ENCODE data around the gene CFAP46. TPM values are rescaled to one million over a fixed set of nuclear protein-coding genes. Genes with fewer than 3 reads are reported as not detected.
"Not testable (repeated sequence)": the region's sequence is repeated elsewhere in the genome, so short reads cannot be mapped to it uniquely, and the experiment has no call there.

CFAP46 gene
- total RNA-seq, 1 experiment from 2014 or later, result 0.21 TPM

GRCh38 chr10:132909491-132910071 is 32.8 kb downstream of the CFAP46 start:
- Histone ChIP-seq H3K36me3 (no peaks in the 10 kb centered on the region), H3K4me3 (no peak overlapping the region), H3K27me3 (replicated peaks) (no peaks in the 10 kb centered on the region), H3K9me3 (replicated peaks) (no peaks in the 10 kb centered on the region), H3K4me1 (replicated peaks) (no peaks in the 10 kb centered on the region), H3K27ac (no peak overlapping the region)
- no peak for DNase-seq (ENCODE audit: low read depth in 1 of 2, low spot score in 2 of 2)

GRCh38 chr10:132908621-132909295 is 33.6 kb downstream of the CFAP46 start:
- Histone ChIP-seq H3K4me1 (replicated peaks) (no peaks in the 10 kb centered on the region), H3K27me3 (replicated peaks) (no peaks in the 10 kb centered on the region)

GRCh38 chr10:132907821-132908620 is 34.3 kb downstream of the CFAP46 start:
- H3K27me3 ChIP-seq (replicated peaks), result no peaks in the 10 kb centered on the region
- no peak for DNase-seq (ENCODE audit: low read depth in 1 of 2, low spot score in 2 of 2)
- H3K4me3 ChIP-seq, result no peak overlapping the region
- no peaks in the 10 kb centered on the region for H3K36me3 ChIP-seq
- H3K4me1 ChIP-seq (replicated peaks), result no peaks in the 10 kb centered on the region
- no peak overlapping the region for H3K27ac ChIP-seq
- H3K9me3 ChIP-seq (replicated peaks), result no peaks in the 10 kb centered on the region

More at GRCh38 chr10:132908621-132909295, 33.6 kb downstream of the CFAP46 start:
- DNase-seq (ENCODE audit: low read depth in 1 of 2, low spot score in 2 of 2), result no peak
- H3K4me3 ChIP-seq, result no peak overlapping the region
- no peaks in the 10 kb centered on the region for H3K9me3 ChIP-seq (replicated peaks)
- H3K27ac ChIP-seq, result no peak overlapping the region
- no peaks in the 10 kb centered on the region for H3K36me3 ChIP-seq

- no peak for DNase-seq (ENCODE audit: low read depth in 1 of 2, low spot score in 2 of 2)
- peaks cover 3% of the 10 kb centered on the region; the same call in 1 of the 2 replicates for H3K27me3 ChIP-seq (replicated peaks)
- H3K27ac ChIP-seq, result no peak overlapping the region
- no peaks in the 10 kb centered on the region for H3K36me3 ChIP-seq
- H3K4me3 ChIP-seq, result no peak overlapping the region
- no peaks in the 10 kb centered on the region for H3K9me3 ChIP-seq (replicated peaks)
- no peaks in the 10 kb centered on the region for H3K4me1 ChIP-seq (replicated peaks)
These were observed 35.5 kb downstream of the CFAP46 start for GRCh38 chr10:132906836-132907235.

GRCh38 chr10:132906106-132906505 is 36.3 kb downstream of the CFAP46 start:
- no peak for DNase-seq (ENCODE audit: low read depth in 1 of 2, low spot score in 2 of 2)
- Histone ChIP-seq H3K27me3 (replicated peaks) (peaks cover 7% of the 10 kb centered on the region; the same call in 1 of the 2 replicates), H3K4me1 (replicated peaks) (no peaks in the 10 kb centered on the region), H3K36me3 (no peaks in the 10 kb centered on the region), H3K4me3 (no peak overlapping the region), H3K9me3 (replicated peaks) (no peaks in the 10 kb centered on the region), H3K27ac (no peak overlapping the region)

GRCh38 chr10:132905661-132906060 is 36.7 kb downstream of the CFAP46 start:
- Histone ChIP-seq H3K27me3 (replicated peaks) (peaks cover 7% of the 10 kb centered on the region; the same call in 1 of the 2 replicates), H3K9me3 (replicated peaks) (no peaks in the 10 kb centered on the region), H3K36me3 (no peaks in the 10 kb centered on the region), H3K4me1 (replicated peaks) (no peaks in the 10 kb centered on the region), H3K27ac (no peak overlapping the region), H3K4me3 (no peak overlapping the region)
- no peak for DNase-seq (ENCODE audit: low read depth in 1 of 2, low spot score in 2 of 2)

GRCh38 chr10:132904814-132905649 is 37.3 kb downstream of the CFAP46 start:
- no peaks in the 10 kb centered on the region for H3K4me1 ChIP-seq (replicated peaks)
- no peaks in the 10 kb centered on the region for H3K9me3 ChIP-seq (replicated peaks)
- peaks cover 7% of the 10 kb centered on the region; the same call in 1 of the 2 replicates for H3K27me3 ChIP-seq (replicated peaks)
- no peak for DNase-seq (ENCODE audit: low read depth in 1 of 2, low spot score in 2 of 2)
- H3K36me3 ChIP-seq, result no peaks in the 10 kb centered on the region
- H3K4me3 ChIP-seq, result no peak overlapping the region
- H3K27ac ChIP-seq, result no peak overlapping the region

GRCh38 chr10:132904181-132904813 is 38.1 kb downstream of the CFAP46 start:
- Histone ChIP-seq H3K4me3 (no peak overlapping the region), H3K36me3 (no peaks in the 10 kb centered on the region), H3K27me3 (replicated peaks) (peaks cover 7% of the 10 kb centered on the region; the same call in 1 of the 2 replicates), H3K9me3 (replicated peaks) (no peaks in the 10 kb centered on the region), H3K27ac (no peak overlapping the region), H3K4me1 (replicated peaks) (no peaks in the 10 kb centered on the region)
- DNase-seq (ENCODE audit: low read depth in 1 of 2, low spot score in 2 of 2), result peak in 1 of 2 experiments; percentile 24

GRCh38 chr10:132902656-132903575 is 39.5 kb downstream of the CFAP46 start:
- not testable (repeated sequence) for H3K4me1 ChIP-seq (replicated peaks); H3K36me3 ChIP-seq; H3K4me3 ChIP-seq; H3K27me3 ChIP-seq (replicated peaks); H3K9me3 ChIP-seq (replicated peaks); H3K27ac ChIP-seq; DNase-seq (ENCODE audit: low read depth in 1 of 2, low spot score in 2 of 2)

GRCh38 chr10:132901351-132901750 is 41.0 kb downstream of the CFAP46 start:
- Histone ChIP-seq H3K27me3 (replicated peaks) (peaks cover 13% of the 10 kb centered on the region), H3K9me3 (replicated peaks) (no peaks in the 10 kb centered on the region), H3K4me1 (replicated peaks) (no peaks in the 10 kb centered on the region), H3K4me3 (no peak overlapping the region), H3K36me3 (no peaks in the 10 kb centered on the region), H3K27ac (no peak overlapping the region)
- DNase-seq (ENCODE audit: low read depth in 1 of 2, low spot score in 2 of 2), result no peak

GRCh38 chr10:132900211-132900756 is 42.1 kb downstream of the CFAP46 start:
- no peaks in the 10 kb centered on the region for H3K9me3 ChIP-seq (replicated peaks)
- no peak overlapping the region for H3K27ac ChIP-seq
- no peak overlapping the region for H3K4me3 ChIP-seq
- no peak for DNase-seq (ENCODE audit: low read depth in 1 of 2, low spot score in 2 of 2)
- H3K27me3 ChIP-seq (replicated peaks), result peaks cover 13% of the 10 kb centered on the region
- no peaks in the 10 kb centered on the region for H3K36me3 ChIP-seq
- no peaks in the 10 kb centered on the region for H3K4me1 ChIP-seq (replicated peaks)

- Histone ChIP-seq H3K27me3 (replicated peaks) (peaks cover 16% of the 10 kb centered on the region), H3K9me3 (replicated peaks) (no peaks in the 10 kb centered on the region), H3K4me3 (no peak overlapping the region), H3K4me1 (replicated peaks) (no peaks in the 10 kb centered on the region), H3K27ac (no peak overlapping the region), H3K36me3 (no peaks in the 10 kb centered on the region)
- DNase-seq (ENCODE audit: low read depth in 1 of 2, low spot score in 2 of 2), result no peak
These were observed 42.7 kb downstream of the CFAP46 start for GRCh38 chr10:132899751-132900065.
